ENCODE results near the gene FGF10.

The FGF10 gene

DNA sequence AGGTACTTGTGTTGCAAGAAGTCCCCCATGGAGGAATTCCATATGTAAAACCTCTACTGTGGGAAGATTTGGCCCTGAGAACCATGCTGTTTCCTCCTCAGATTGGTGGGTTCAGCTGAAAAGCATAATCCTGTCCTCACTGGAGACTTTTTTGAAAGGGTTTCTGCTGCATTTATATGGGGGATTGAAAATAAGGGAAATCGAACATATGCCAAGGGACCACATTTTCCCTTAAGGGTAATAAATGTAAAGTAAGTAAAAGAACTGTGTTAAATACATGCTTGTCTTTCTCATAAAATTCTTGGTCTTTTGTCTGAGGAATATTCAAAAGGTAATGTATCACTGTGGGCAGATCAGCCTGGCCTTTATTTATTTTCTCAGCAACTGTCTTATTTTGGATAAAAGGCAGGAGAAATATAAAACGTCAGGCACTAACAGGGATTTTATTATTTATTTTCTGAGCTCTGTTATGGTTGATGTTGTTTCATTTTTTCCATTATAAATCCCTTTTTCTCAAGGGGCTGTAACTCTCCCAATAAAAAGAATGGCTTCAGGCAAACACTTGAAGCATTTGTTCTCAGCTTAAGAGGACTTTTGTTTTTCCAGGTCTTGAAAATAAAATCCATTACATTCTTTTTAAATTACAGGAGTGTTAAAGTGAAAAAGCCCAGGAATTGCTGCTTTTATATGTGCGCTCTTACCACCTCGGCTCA, 131.4 kb downstream of the FGF10 start:
- no peak for DNase-seq (ENCODE audit: low read depth in 2 of 2)

DNA sequence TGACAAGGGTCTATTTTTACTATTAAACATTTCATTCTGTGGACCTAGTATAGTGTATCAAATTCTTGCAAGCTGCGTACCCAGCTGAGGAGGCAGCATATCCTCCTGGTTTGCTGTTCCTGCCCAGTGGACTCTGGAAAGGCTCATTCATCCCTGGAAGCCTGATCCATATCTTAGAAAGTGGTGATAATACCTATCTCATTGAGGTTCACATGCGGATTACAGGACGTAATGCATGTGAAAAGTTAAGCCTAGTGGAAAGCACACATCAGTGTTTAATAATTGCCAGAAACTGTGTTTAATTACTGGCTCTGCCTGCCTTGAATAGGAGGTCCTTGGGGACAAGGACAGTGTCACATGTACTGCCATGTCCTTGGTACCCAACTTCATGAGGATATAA, 132.0 kb downstream of the FGF10 start:
- no peak for DNase-seq (ENCODE audit: low read depth in 2 of 2)
